Uterus (tissue), 4 donors: ENCODE measurements around the gene UMPS. TPM values are rescaled to one million over a fixed set of nuclear protein-coding genes. Genes with fewer than 3 reads are reported as not detected.

Source experiments
- DNase-seq, 2 donors: peaks; one replicate each; pipeline ENCODE4 v3.0.0-alpha.2; 2019 to 2020
- H3K27ac ChIP-seq, 2 donors: fragments of 200-600 bp; sonication (generic); 1 replicate in 1 of 2; 2 replicates in 1 of 2; pipeline ENCODE4 v1.5.1; 2016 to 2018
- H3K27me3 ChIP-seq, 2 donors: fragments of 200-600 bp; sonication (generic); one replicate each; pipeline ENCODE4 v1.5.1; 2018 to 2019; ENCODE audit warnings: control low read depth in 1 of 2
- H3K36me3 ChIP-seq, 2 donors: fragments of 200-600 bp; sonication (generic); one replicate each; pipeline ENCODE4 v1.5.1; 2019; ENCODE audit warnings: control low read depth in 1 of 2
- H3K4me1 ChIP-seq, 2 donors: fragments of 200-600 bp; sonication (generic); one replicate each; pipeline ENCODE4 v1.5.1; 2018 to 2019; ENCODE audit warnings: control low read depth in 1 of 2
- H3K4me3 ChIP-seq, 2 donors: fragments of 200-600 bp; sonication (generic); 1 replicate in 1 of 2; 2 replicates in 1 of 2; pipeline ENCODE4 v1.5.1; 2018 to 2019; ENCODE audit warnings: mild to moderate bottlenecking in 1 of 2
- H3K9me3 ChIP-seq, 2 donors: fragments of 200-600 bp; sonication (generic); one replicate each; pipeline ENCODE4 v1.5.1; 2019; ENCODE audit warnings: control low read depth in 1 of 2
- CTCF ChIP-seq, 4 experiments: fragments of 200-600 bp in 2 of 4; fragments of 450-650 bp in 2 of 4; sonication (generic) in 2 of 4; IDR thresholded peaks; one replicate each; pipeline ENCODE4 v1.5.1; 2016 to 2019; ENCODE audit warnings: antibody characterized with exemption in 4 of 4, mild to moderate bottlenecking in 2 of 4, moderate library complexity in 1 of 4
- POLR2A ChIP-seq, 2 donors: fragments of 450-650 bp; IDR thresholded peaks; one replicate each; pipeline ENCODE4 v1.6.1; 2016; ENCODE audit warnings: antibody characterized with exemption in 2 of 2, mild to moderate bottlenecking in 1 of 2, moderate library complexity in 1 of 2
- intact Hi-C: fragments of 100-400 bp; cut with DNase I; formaldehyde crosslinking; loops from one replicate; pipeline ENCODE4 v1.15.1; 2023; ENCODE audit warnings: low total_unique reads
- total RNA-seq, 4 donors: library from RNA; depleted of rRNA in 3 of 4; stranded (reverse); fragments of >200 nt in 3 of 4; gene quantifications; one replicate each; pipeline versions ENCODE4 v1.1.0 to v1.2.4, GENCODE V29; 2014 to 2023
- donor health status: DM: yes; HTN: yes; CAD: no.

UMPS gene
- total RNA-seq, 4 donors from 2014 or later = 5.4 to 54.8 (median 19.9) TPM

DNA sequence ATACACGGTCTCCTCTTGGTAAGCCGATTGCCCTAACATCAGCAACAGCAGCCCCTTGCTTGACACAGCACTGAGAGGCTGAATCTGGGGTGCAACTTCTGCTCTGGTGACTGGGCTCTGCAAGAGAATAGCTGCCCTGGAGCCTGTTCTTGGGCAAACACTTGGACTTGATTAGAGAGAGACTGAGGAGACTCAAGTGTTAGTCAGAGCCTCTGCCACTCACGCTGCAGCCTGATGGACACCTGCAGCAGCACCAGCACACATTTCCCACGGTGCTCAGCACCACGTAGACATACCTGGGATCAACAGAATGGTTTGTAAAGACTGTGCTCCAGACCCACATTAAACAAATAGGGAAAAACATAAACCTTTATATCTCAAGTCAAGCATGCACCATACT is 35.8 kb upstream of the UMPS start:
- intact Hi-C loops = no loop called here
- Histone ChIP-seq H3K36me3 (no peaks in the 10 kb centered on the region), H3K9me3 (no peaks in the 10 kb centered on the region), H3K27me3 (no peaks in the 10 kb centered on the region), H3K27ac (no peak overlapping the region), H3K4me3 (no peak overlapping the region), H3K4me1 (no peaks in the 10 kb centered on the region)
- no peak for TF ChIP-seq POLR2A (IDR thresholded peaks at IDR 0.05)
- no peak for TF ChIP-seq CTCF (IDR thresholded peaks at IDR 0.05)
- DNase-seq = no peak

- no peaks in the 10 kb centered on the region for H3K9me3 ChIP-seq
- H3K4me3 ChIP-seq = no peak overlapping the region
- H3K27me3 ChIP-seq = no peaks in the 10 kb centered on the region
- intact Hi-C loops = no loop called here
- no peaks in the 10 kb centered on the region for H3K4me1 ChIP-seq
- H3K36me3 ChIP-seq = no peaks in the 10 kb centered on the region
- DNase-seq = no peak
- no peak overlapping the region for H3K27ac ChIP-seq
- TF ChIP-seq CTCF (IDR thresholded peaks at IDR 0.05) (no peak), POLR2A (IDR thresholded peaks at IDR 0.05) (no peak)
Observed at GRCh38 chr3:124695369-124695768, 34.9 kb upstream of the UMPS start.

GRCh38 chr3:124696006-124696405 is 34.2 kb upstream of the UMPS start:
- Histone ChIP-seq H3K27ac (no peak overlapping the region), H3K9me3 (no peaks in the 10 kb centered on the region), H3K4me1 (no peaks in the 10 kb centered on the region), H3K4me3 (no peak overlapping the region), H3K36me3 (no peaks in the 10 kb centered on the region), H3K27me3 (no peaks in the 10 kb centered on the region)
- intact Hi-C loops = no loop called here
- no peak for DNase-seq
- no peak for TF ChIP-seq CTCF (IDR thresholded peaks at IDR 0.05)
- TF ChIP-seq POLR2A (IDR thresholded peaks at IDR 0.05) = no peak

DNA sequence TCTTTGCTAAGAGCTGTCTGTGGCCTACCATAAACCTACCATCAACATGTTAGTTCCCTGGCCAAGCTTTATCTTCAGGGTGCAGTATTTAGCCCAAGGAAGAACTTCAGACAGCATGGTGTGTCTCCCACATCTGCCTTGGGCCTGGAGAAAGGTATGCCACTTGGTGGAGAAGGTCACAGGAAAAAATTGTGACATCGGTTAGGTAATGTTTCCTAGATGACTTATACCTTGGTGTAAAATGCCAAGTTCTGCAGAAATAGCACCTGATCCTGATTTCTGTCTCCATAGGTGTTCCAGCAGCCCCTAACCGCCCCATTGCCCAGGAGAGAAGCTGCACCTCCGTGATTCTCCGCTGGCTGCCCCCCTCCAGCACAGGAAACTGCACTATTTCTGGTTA is 33.0 kb upstream of the UMPS start:
- no peak overlapping the region for H3K4me3 ChIP-seq
- intact Hi-C loops = no loop called here
- no peak for TF ChIP-seq CTCF (IDR thresholded peaks at IDR 0.05)
- no peak for TF ChIP-seq POLR2A (IDR thresholded peaks at IDR 0.05)
- H3K27me3 ChIP-seq = no peaks in the 10 kb centered on the region
- H3K27ac ChIP-seq = no peak overlapping the region
- H3K4me1 ChIP-seq = no peaks in the 10 kb centered on the region
- H3K36me3 ChIP-seq = no peaks in the 10 kb centered on the region
- no peaks in the 10 kb centered on the region for H3K9me3 ChIP-seq
- no peak for DNase-seq

DNA sequence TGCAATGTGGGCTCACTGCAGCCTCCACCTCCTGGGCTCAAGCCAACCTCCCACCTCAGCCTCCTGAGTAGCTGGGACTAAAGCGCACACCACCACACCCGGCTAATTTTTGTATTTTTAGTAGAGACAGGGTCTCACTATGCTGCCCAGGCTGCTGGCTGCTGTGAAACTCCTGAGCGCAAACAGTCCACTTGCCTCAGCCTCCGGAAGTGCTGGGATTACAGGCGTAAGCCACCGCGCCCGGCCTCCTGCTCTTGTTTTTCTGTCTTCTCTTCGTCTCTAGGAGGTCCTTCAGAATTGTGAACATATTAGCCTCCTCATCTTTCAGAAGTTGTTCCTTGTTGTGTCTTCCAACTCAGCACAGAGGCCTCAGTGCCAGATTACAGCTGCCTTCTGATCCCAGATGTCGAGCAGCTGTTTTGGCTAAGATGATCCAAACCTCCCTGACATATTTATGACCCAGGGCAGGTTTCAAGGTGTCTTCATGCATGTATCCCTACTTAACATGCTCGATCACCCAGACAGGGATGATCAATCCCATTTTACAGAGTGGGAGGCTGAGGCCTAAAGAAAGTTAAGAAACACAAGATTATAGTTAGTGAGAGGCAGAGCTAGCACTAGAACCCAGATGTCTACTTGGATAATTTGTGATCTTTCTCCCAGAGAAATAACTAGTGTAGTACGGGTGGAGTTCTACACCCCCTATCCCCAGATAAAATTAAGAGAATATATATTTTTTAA is 32.1 kb upstream of the UMPS start:
- H3K36me3 ChIP-seq = no peaks in the 10 kb centered on the region
- intact Hi-C loops = no loop called here
- TF ChIP-seq POLR2A (IDR thresholded peaks at IDR 0.05) = no peak
- no peak for TF ChIP-seq CTCF (IDR thresholded peaks at IDR 0.05)

More for the DNA sequence above, 32.1 kb upstream of the UMPS start:
- no peak for DNase-seq
- Histone ChIP-seq H3K4me1 (no peaks in the 10 kb centered on the region), H3K27me3 (no peaks in the 10 kb centered on the region), H3K4me3 (no peak overlapping the region), H3K9me3 (no peaks in the 10 kb centered on the region), H3K27ac (no peak overlapping the region)
